EL (cell line): Measurements from ENCODE around the gene ZNF8.
"Not testable (repeated sequence)": the region's sequence is repeated elsewhere in the genome, so short reads cannot be mapped to it uniquely, and the experiment has no call there.

Source experiments
- DNase-seq: peaks from one replicate; pipeline ENCODE4 v3.0.0-alpha.2; 2016

ZNF8 gene

GRCh38 chr19:58300620-58301019, 21.9 kb downstream of the ZNF8 start:
- no peak for DNase-seq

GRCh38 chr19:58304255-58304654, 25.5 kb downstream of the ZNF8 start:
- DNase-seq = no peak

GRCh38 chr19:58304748-58305064, 26.0 kb downstream of the ZNF8 start:
- no peak for DNase-seq

- peak; percentile 96 for DNase-seq
Measured at GRCh38 chr19:58305065-58305931, 26.5 kb downstream of the ZNF8 start, which contains the start of gene ERVK3-1. ERVK3-1 (plus strand) TSS chr19:58305377; CDS start chr19:58312169, 6,792 bp downstream.

GRCh38 chr19:58305932-58306323, 27.2 kb downstream of the ZNF8 start:
- DNase-seq = peak; percentile 4

GRCh38 chr19:58307736-58308135, 29.0 kb downstream of the ZNF8 start:
- no peak for DNase-seq

- DNase-seq = not testable (repeated sequence)
Measured at GRCh38 chr19:58310685-58311084, 31.9 kb downstream of the ZNF8 start.

GRCh38 chr19:58311345-58311865, 32.6 kb downstream of the ZNF8 start:
- DNase-seq = no peak

- no peak for DNase-seq
Measured at GRCh38 chr19:58315580-58315979, 36.8 kb downstream of the ZNF8 start.

GRCh38 chr19:58317476-58318072, 38.8 kb downstream of the ZNF8 start:
- peak; percentile 21 for DNase-seq

GRCh38 chr19:58318297-58318696, 39.5 kb downstream of the ZNF8 start:
- no peak for DNase-seq

- DNase-seq = no peak
Measured at GRCh38 chr19:58319241-58319640, 40.5 kb downstream of the ZNF8 start.

- no peak for DNase-seq
Measured at GRCh38 chr19:58325311-58326022, 46.7 kb downstream of the ZNF8 start.

- no peak for DNase-seq
Measured at GRCh38 chr19:58326501-58326913, 47.8 kb downstream of the ZNF8 start.

GRCh38 chr19:58326914-58327726, 48.4 kb downstream of the ZNF8 start, which contains the start of gene ZSCAN22:
ZSCAN22 (plus strand) TSS chr19:58326994; CDS start chr19:58334803, 7,809 bp downstream.
- peak; percentile 96 for DNase-seq

GRCh38 chr19:58328999-58329398, 50.2 kb downstream of the ZNF8 start:
- DNase-seq = no peak

GRCh38 chr19:58330458-58330857, 51.7 kb downstream of the ZNF8 start:
- peak; percentile 64 for DNase-seq

- no peak for DNase-seq
Measured at GRCh38 chr19:58332697-58333096, 53.9 kb downstream of the ZNF8 start.

- no peak for DNase-seq
Measured at GRCh38 chr19:58334691-58335249, 56.0 kb downstream of the ZNF8 start.

GRCh38 chr19:58335630-58336029, 56.9 kb downstream of the ZNF8 start:
- DNase-seq = no peak

GRCh38 chr19:58336216-58336615, 57.5 kb downstream of the ZNF8 start:
- DNase-seq = no peak

- DNase-seq = no peak
Measured at GRCh38 chr19:58336820-58337219, 58.1 kb downstream of the ZNF8 start.
